H1 (cell line): ENCODE data around the gene RAB11FIP5. TPM values are rescaled to one million over a fixed set of nuclear protein-coding genes. Genes with fewer than 3 reads are reported as not detected.

Experiments used
- CTCF ChIA-PET: fragments of 300-600 bp; sonication (Branson Sonifier 250); formaldehyde crosslinking; loops from one replicate; lab custom pipeline; 2021; ENCODE audit not compliant: partially characterized antibody; lab: Charles Lee
- POLR2A ChIA-PET: fragments of 300-600 bp; sonication (Branson Sonifier 250); formaldehyde crosslinking; loops from one replicate; lab custom pipeline; 2021; ENCODE audit warnings: inconsistent platforms; ENCODE audit not compliant: partially characterized antibody; lab: Charles Lee
- DNase-seq, 2 experiments: peaks; one replicate each; pipeline versions ENCODE4 v3.0.0 to v3.0.0-alpha.2; 2010 to 2022; ENCODE audit warnings: low spot score in 2 of 2, low read depth in 1 of 2, mixed read lengths in 1 of 2
- FAIRE-seq: peaks from 2 replicates; lab custom pipeline; 2011; peaks lifted over from hg19 to GRCh38; lab: Jason Lieb, UNC
- H2AFZ ChIP-seq: 2 replicates; pipeline ENCODE4 v1.8.1; 2012; ENCODE audit warnings: low read length, inconsistent platforms
- H2AK5ac ChIP-seq: 2 replicates; pipeline ENCODE4 v1.6.1; 2013; ENCODE audit warnings: low read depth, low read length
- H2BK120ac ChIP-seq: replicated peaks from 2 replicates; pipeline ENCODE3; 2013; ENCODE audit warnings: low read depth, low read length, inconsistent platforms
- H2BK12ac ChIP-seq: 2 replicates; pipeline ENCODE4 v1.6.1; 2013; ENCODE audit warnings: low read depth, low read length
- H2BK15ac ChIP-seq: 2 replicates; pipeline ENCODE4 v1.6.1; 2013; ENCODE audit warnings: low read length
- H2BK20ac ChIP-seq: 2 replicates; pipeline ENCODE4 v1.6.1; 2013; ENCODE audit warnings: low read length
- H2BK5ac ChIP-seq: 2 replicates; pipeline ENCODE4 v1.6.1; 2013; ENCODE audit warnings: low read depth, low read length
- H3K14ac ChIP-seq: 2 replicates; pipeline ENCODE4 v1.6.1; 2013; ENCODE audit warnings: inconsistent platforms; ENCODE audit not compliant: insufficient read length
- H3K18ac ChIP-seq: 2 replicates; pipeline ENCODE4 v1.6.1; 2013; ENCODE audit warnings: low read length; ENCODE audit errors: extremely low read depth
- H3K23ac ChIP-seq: 2 replicates; pipeline ENCODE4 v1.6.1; 2013; ENCODE audit warnings: inconsistent platforms; ENCODE audit not compliant: insufficient read length
- H3K23me2 ChIP-seq: 2 replicates; pipeline ENCODE4 v1.6.1; 2013; ENCODE audit warnings: low read depth, low read length
- H3K27ac ChIP-seq: 2 replicates; pipeline ENCODE4 v1.6.1; 2011; ENCODE audit warnings: low read depth, low read length, inconsistent platforms
- H3K27me3 ChIP-seq, 4 experiments: replicated peaks in 1 of 4; 1 replicate in 1 of 4; 2 replicates in 3 of 4; pipeline versions ENCODE4 v1.6.1 to v1.8.1; 2011 to 2013; ENCODE audit warnings: low read length in 3 of 4, mild to moderate bottlenecking in 3 of 4, inconsistent platforms in 2 of 4, mixed read lengths in 2 of 4, moderate library complexity in 1 of 4; ENCODE audit not compliant: control insufficient read depth in 3 of 4, insufficient read depth in 3 of 4; ENCODE audit errors: extremely low read depth in 1 of 4
- H3K36me3 ChIP-seq, 4 experiments: 2 replicates each; pipeline versions ENCODE4 v1.6.1 to v1.8.1; 2011 to 2013; ENCODE audit warnings: mild to moderate bottlenecking in 4 of 4, low read length in 3 of 4, moderate library complexity in 2 of 4, control low read depth in 1 of 4, inconsistent platforms in 1 of 4; ENCODE audit not compliant: insufficient read depth in 4 of 4, control insufficient read depth in 2 of 4
- H3K4ac ChIP-seq: replicated peaks from 2 replicates; pipeline ENCODE3; 2013; ENCODE audit warnings: low read length, low read depth, mixed read lengths, inconsistent platforms; ENCODE audit not compliant: insufficient read length
- H3K4me1 ChIP-seq, 4 experiments: replicated peaks in 1 of 4; 1 replicate in 1 of 4; 2 replicates in 3 of 4; pipeline versions ENCODE4 v1.6.1 to v1.8.1; 2011 to 2013; ENCODE audit warnings: low read length in 3 of 4, inconsistent platforms in 2 of 4, mixed read lengths in 1 of 4; ENCODE audit not compliant: insufficient read depth in 4 of 4, control insufficient read depth in 3 of 4
- H3K4me2 ChIP-seq, 2 experiments: 2 replicates each; pipeline versions ENCODE4 v1.6.1 to v1.8.1; 2011 to 2013; ENCODE audit warnings: low read depth in 2 of 2, low read length in 2 of 2, control low read depth in 1 of 2, inconsistent platforms in 1 of 2, mild to moderate bottlenecking in 1 of 2; ENCODE audit not compliant: insufficient read depth in 1 of 2
- H3K4me3 ChIP-seq, 4 experiments: fragments of 200-600, 300-600 bp in 1 of 4; sonication (generic), shearing (Covaris generic), sonication (Bioruptor Twin) in 1 of 4; 2 replicates each; pipeline versions ENCODE4 v1.5.1 to v1.8.1; 2011 to 2016; ENCODE audit warnings: low read length in 4 of 4, low read depth in 3 of 4, control low read depth in 2 of 4, inconsistent platforms in 2 of 4, mild to moderate bottlenecking in 2 of 4, mixed read lengths in 1 of 4, moderate library complexity in 1 of 4; ENCODE audit not compliant: insufficient read depth in 2 of 4; ENCODE audit errors: extremely low read depth in 1 of 4
- H3K56ac ChIP-seq: replicated peaks from 2 replicates; pipeline ENCODE3; 2013; ENCODE audit warnings: low read depth, mild to moderate bottlenecking, mixed read lengths, low read length, inconsistent platforms; ENCODE audit not compliant: insufficient read length
- H3K79me1 ChIP-seq: 2 replicates; pipeline ENCODE4 v1.6.1; 2013; ENCODE audit warnings: low read depth, low read length, control low read depth
- H3K79me2 ChIP-seq, 2 experiments: 2 replicates each; pipeline versions ENCODE4 v1.6.1 to v1.8.1; 2012 to 2013; ENCODE audit warnings: low read length in 2 of 2, mild to moderate bottlenecking in 2 of 2, inconsistent platforms in 1 of 2; ENCODE audit not compliant: insufficient read depth in 2 of 2, control insufficient read depth in 1 of 2
- H3K9ac ChIP-seq, 4 experiments: replicated peaks in 1 of 4; 1 replicate in 1 of 4; 2 replicates in 3 of 4; pipeline versions ENCODE4 v1.6.1 to v1.8.1; 2011 to 2013; ENCODE audit warnings: low read depth in 3 of 4, low read length in 3 of 4, control low read depth in 2 of 4, mild to moderate bottlenecking in 2 of 4, moderate library complexity in 2 of 4, inconsistent platforms in 1 of 4; ENCODE audit errors: extremely low read depth in 1 of 4
- H3K9me3 ChIP-seq, 2 experiments: 2 replicates each; pipeline versions ENCODE4 v1.6.1 to v1.8.1; 2012 to 2013; ENCODE audit warnings: mild to moderate bottlenecking in 2 of 2, moderate library complexity in 2 of 2, control low read depth in 1 of 2, inconsistent platforms in 1 of 2, low read depth in 1 of 2, low read length in 1 of 2, mixed read lengths in 1 of 2; ENCODE audit not compliant: insufficient read depth in 2 of 2
- H4K20me1 ChIP-seq, 2 experiments: replicated peaks in 1 of 2; 2 replicates each; pipeline versions ENCODE3 to v1.8.1; 2011 to 2013; ENCODE audit warnings: inconsistent platforms in 2 of 2, low read length in 2 of 2, mild to moderate bottlenecking in 1 of 2; ENCODE audit not compliant: insufficient read depth in 2 of 2, control insufficient read depth in 1 of 2
- H4K5ac ChIP-seq: 2 replicates; pipeline ENCODE4 v1.6.1; 2013; ENCODE audit warnings: low read length, low read depth, mixed read lengths, inconsistent platforms; ENCODE audit not compliant: insufficient read length
- H4K8ac ChIP-seq: 2 replicates; pipeline ENCODE4 v1.8.0; 2013; ENCODE audit warnings: mild to moderate bottlenecking, moderate library complexity, low read length, inconsistent platforms; ENCODE audit not compliant: insufficient read depth; ENCODE audit errors: extremely low read depth
- H4K91ac ChIP-seq: replicated peaks from 2 replicates; pipeline ENCODE3; 2013; ENCODE audit warnings: low read length, mixed read lengths, inconsistent platforms; ENCODE audit not compliant: insufficient read length
- BCL11A ChIP-seq, 2 experiments: IDR thresholded peaks; one replicate each; pipeline ENCODE4 v1.6.1; 2011; ENCODE audit warnings: low read depth in 2 of 2, low read length in 2 of 2, mild to moderate bottlenecking in 2 of 2
- CHD1 ChIP-seq: IDR thresholded peaks from 2 replicates; pipeline ENCODE4 v1.6.1; 2012; ENCODE audit warnings: low read depth, low read length, improper control_type of control experiment
- GTF2F1 ChIP-seq: IDR thresholded peaks from 2 replicates; pipeline ENCODE4 v1.6.1; 2012; ENCODE audit warnings: low read depth, low read length, improper control_type of control experiment, borderline replicate concordance
- JUND ChIP-seq: IDR thresholded peaks from 2 replicates; pipeline ENCODE4 v1.6.1; 2011; ENCODE audit warnings: mild to moderate bottlenecking, improper control_type of control experiment, low read length
- POU5F1 ChIP-seq: IDR thresholded peaks from 2 replicates; pipeline ENCODE4 v1.6.1; 2011; ENCODE audit warnings: low read depth, mild to moderate bottlenecking, low read length, moderate library complexity
- RBBP5 ChIP-seq: IDR thresholded peaks from 2 replicates; pipeline ENCODE4 v1.7.1; 2012; ENCODE audit warnings: low read depth, mild to moderate bottlenecking, inconsistent platforms, low read length, moderate library complexity, borderline replicate concordance
- RNF2 ChIP-seq: fragments of 200-900, 300-1000 bp; sonication (generic); IDR thresholded peaks from 2 replicates; pipeline ENCODE4 v1.7.1; 2016; ENCODE audit warnings: borderline replicate concordance, low read depth, mild to moderate bottlenecking, antibody characterized with exemption, low read length; ENCODE audit not compliant: poor library complexity, severe bottlenecking; ENCODE audit errors: missing control alignments
- WGBS, 2 experiments: shearing (Covaris generic) in 1 of 2; methylation state at CpG; one replicate each; pipeline versions ENCODE4 v1.1.6 to v1.1.7; 2013 to 2015; ENCODE audit warnings: low lambda C conversion rate in 2 of 2, mixed read lengths in 2 of 2, inconsistent platforms in 1 of 2, low coverage in 1 of 2, missing lambda C conversion rate in 1 of 2; ENCODE audit not compliant: insufficient replicate concordance in 2 of 2, insufficient coverage in 1 of 2, insufficient read length in 1 of 2; ENCODE audit errors: extremely low coverage in 1 of 2, missing lambda C conversion rate in 1 of 2; 5-methylcytosine and 5-hydroxymethylcytosine counted together
- polyA plus RNA-seq, 7 experiments: library from polyadenylated mRNA; depleted of rRNA in 3 of 7; stranded (reverse) in 5 of 7; unstranded in 2 of 7; fragments of >200 nt in 5 of 7; fragments of 200-250 nt in 2 of 7; gene quantifications; 1 replicate in 5 of 7; 2 replicates in 1 of 7; 4 replicates in 1 of 7; pipeline versions ENCODE4 v1.2.1 to v1.2.3, GENCODE V29; 2011 to 2013; ENCODE audit warnings: missing spikeins in 2 of 7, mixed read lengths in 2 of 7
- total RNA-seq: library from RNA; stranded (reverse); fragmentation: NEBNext Ultra II Directional; extraction: Animal tissue kit (Norgen Biotek cat#: 25700); gene quantifications from 2 replicates; pipeline ENCODE4 v1.2.1, GENCODE V29; 2021

Gene RAB11FIP5
- total and polyA plus RNA-seq, 2 of the 8 experiments (the other 6 are each of a cell fraction or from before 2014, with no cell fraction given): 6.3 to 17.0 TPM

- H3K23me2 ChIP-seq: no peaks in the 10 kb centered on the region
- CTCF ChIA-PET: interaction anchor here (1.3 to 6.2 kb wide), 8 partner anchors 10 to 85 kb away, joined by 3 to 38 read pairs (median 6); no protein-coding TSS in a partner anchor
- no peak overlapping the region for H2AK5ac ChIP-seq
- H2BK15ac ChIP-seq: no peak overlapping the region
- no peak overlapping the region for H3K4ac ChIP-seq
- peaks cover 3 to 7% of the 10 kb centered on the region in 2 experiments for H4K20me1 ChIP-seq
- no peak overlapping the region for H4K5ac ChIP-seq
- H3K79me1 ChIP-seq: peaks cover 11% of the 10 kb centered on the region
- TF ChIP-seq RNF2 (no peak), JUND (no peak), POU5F1 (no peak), BCL11A (IDR thresholded peaks at IDR 0.05; ENCODE audit: low read depth in 2 of 2, low read length in 2 of 2) (no peak), GTF2F1 (no peak), RBBP5 (no peak), CHD1 (no peak)
- H3K4me2 ChIP-seq: no peak overlapping the region
- no peak for FAIRE-seq
- H3K18ac ChIP-seq: no peak overlapping the region
- H2AFZ ChIP-seq: no peak overlapping the region
- no peak overlapping the region for H4K91ac ChIP-seq
- H2BK20ac ChIP-seq: no peak overlapping the region
- no peak overlapping the region for H3K23ac ChIP-seq
- no peak overlapping the region for H3K14ac ChIP-seq
- no peaks in the 10 kb centered on the region; a peak in 1 of 4 replicates for H3K79me2 ChIP-seq
- DNase-seq: no peak
- H3K4me1 ChIP-seq: no peaks in the 10 kb centered on the region; a peak in 1 of 7 replicates
- no peak overlapping the region for H3K9ac ChIP-seq
- H2BK5ac ChIP-seq: no peak overlapping the region
- no peak overlapping the region for H2BK120ac ChIP-seq
- H3K4me3 ChIP-seq: no peak overlapping the region
- H3K27ac ChIP-seq: no peak overlapping the region
- H2BK12ac ChIP-seq: no peak overlapping the region
- POLR2A ChIA-PET: interaction anchor here (0.6 to 2.2 kb wide), 3 partner anchors 20 to 333 kb away, joined by 3 to 17 read pairs (median 3); partner anchors contain the start of gene RAB11FIP5
- no peak overlapping the region for H4K8ac ChIP-seq
- no peak overlapping the region for H3K56ac ChIP-seq
- 95% methylated on average over 11 of the region's 11 CpGs; no CpG with 5 or more reads in 1 of the 2 experiments for WGBS, 2 experiments
- H3K27me3 ChIP-seq: no peaks in the 10 kb centered on the region
- no peaks in the 10 kb centered on the region for H3K9me3 ChIP-seq
- no peaks in the 10 kb centered on the region for H3K36me3 ChIP-seq
Observed at GRCh38 chr2:73091696-73092095, 21.1 kb downstream of the RAB11FIP5 start.
